ENCODE results near the gene AGO1.

GRCh38 chr1:35884934-35885333 is 1.9 kb downstream of the AGO1 start:
- no peak for TF ChIP-seq RBAK (CRISPR knock-in tag; IDR thresholded peaks at IDR 0.05)
- no peak for TF ChIP-seq HNF4G (IDR thresholded peaks at IDR 0.05; ENCODE audit: borderline replicate concordance, low read depth, low read length)
- TF ChIP-seq HNF4G (CRISPR knock-in tag; IDR thresholded peaks at IDR 0.05; ENCODE audit: borderline replicate concordance, low read depth), result no peak
- no peak for TF ChIP-seq SNAPC2 (CRISPR knock-in tag; IDR thresholded peaks at IDR 0.05)
- no peak for TF ChIP-seq ZFP36 (IDR thresholded peaks at IDR 0.05; ENCODE audit: borderline replicate concordance, low read depth, low read length, partially characterized antibody)
- no peak for TF ChIP-seq ZNF354B (CRISPR knock-in tag; IDR thresholded peaks at IDR 0.05)
- TF ChIP-seq KDM1A (CRISPR knock-in tag; IDR thresholded peaks at IDR 0.05), result no peak
